Measurements from ENCODE around the gene PHTF2. TPM values are rescaled to one million over a fixed set of nuclear protein-coding genes. Genes with fewer than 3 reads are reported as not detected.

The PHTF2 gene
- total and polyA plus RNA-seq, 10 of the 15 experiments (the other 5 are each of a cell fraction or from before 2014, with no cell fraction given): 12.9 to 41.8 (median 27.0) TPM

DNA sequence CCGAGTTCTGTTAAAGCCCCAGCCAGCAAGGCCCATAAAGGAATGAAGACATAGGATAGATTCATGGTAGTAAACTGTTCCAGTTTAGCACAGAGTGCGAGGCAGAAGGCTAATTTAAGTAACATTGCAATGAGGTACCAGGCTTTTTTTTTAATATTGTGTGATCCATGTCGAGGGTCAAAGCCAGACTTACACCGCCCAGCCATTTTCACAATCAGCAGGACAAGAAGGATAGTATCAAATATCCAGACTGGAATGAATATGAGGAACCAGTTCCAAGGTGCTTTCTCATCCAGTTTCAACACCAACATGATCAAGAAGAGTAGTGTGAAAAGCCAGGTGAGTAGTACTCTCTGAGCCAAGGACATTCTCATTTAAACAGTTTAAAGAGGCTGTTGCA, 4.6 kb upstream of the PHTF2 start:
- DNase-seq (ENCODE audit: low read depth, low spot score): no peak
- no peak for FAIRE-seq
- no peaks in the 10 kb centered on the region; the same call in 1 of the 2 replicates for H3K4me1 ChIP-seq (ENCODE audit: control insufficient read depth, insufficient read depth, low read length)
- H3K4me3 ChIP-seq: no peak overlapping the region
- H3K79me2 ChIP-seq (ENCODE audit: control insufficient read depth, insufficient read depth, low read length): peaks cover 41% of the 10 kb centered on the region
- ChIA-PET RAD21 (ENCODE audit: unreplicated experiment) (no interaction called here), POLR2A (interaction anchor here (0.5 kb wide), 1 partner anchor 222 kb away, joined by 3 read pairs; no protein-coding TSS in a partner anchor), CTCF (interaction anchor here (1.2 kb wide), 1 partner anchor 136 kb away, joined by 3 read pairs; no protein-coding TSS in a partner anchor), SMC1A (ENCODE audit: uncharacterized antibody, unreplicated experiment) (no interaction called here)
- TF ChIP-seq ZNF384 (IDR thresholded peaks at IDR 0.05; ENCODE audit: borderline replicate concordance, low read depth, low read length): no peak
- TF ChIP-seq HDAC6 (IDR thresholded peaks at IDR 0.05; ENCODE audit: unreplicated experiment): no peak
- TF ChIP-seq TCF7 (IDR thresholded peaks at IDR 0.05; ENCODE audit: borderline replicate concordance): no peak
- TF ChIP-seq PML (IDR thresholded peaks at IDR 0.05; ENCODE audit: low read length): no peak
- no peak for TF ChIP-seq POLR2A (IDR thresholded peaks at IDR 0.05; ENCODE audit: low read depth, low read length)
- no peak for TF ChIP-seq HCFC1 (IDR thresholded peaks at IDR 0.05; ENCODE audit: low read length)
- no peak for TF ChIP-seq CEBPB (IDR thresholded peaks at IDR 0.05; ENCODE audit: borderline replicate concordance in 1 of 2, low read depth in 2 of 2, low read length in 2 of 2)
- TF ChIP-seq DPF2 (IDR thresholded peaks at IDR 0.05): no peak
- no peak for TF ChIP-seq RELA (IDR thresholded peaks at IDR 0.05; ENCODE audit: borderline replicate concordance, partially characterized antibody)
- TF ChIP-seq ATF7 (IDR thresholded peaks at IDR 0.05; ENCODE audit: low read depth): no peak
- H2AFZ ChIP-seq (ENCODE audit: control insufficient read depth, low read depth, low read length): no peak overlapping the region
- H3K4me2 ChIP-seq (ENCODE audit: control insufficient read depth, insufficient read depth): no peak overlapping the region; the same call in 1 of the 2 replicates
- H3K27me3 ChIP-seq (replicated peaks in 1 of 2; ENCODE audit: control insufficient read depth in 2 of 2, insufficient read depth in 2 of 2, low read length in 1 of 2): no peaks in the 10 kb centered on the region
- H3K9ac ChIP-seq (ENCODE audit: control insufficient read depth, insufficient read depth, low read length): no peak overlapping the region
- ATAC-seq: no peak
- 100% methylated on average over 4 of the region's 4 CpGs for WGBS (ENCODE audit: insufficient coverage, insufficient replicate concordance, low lambda C conversion rate, missing lambda C conversion rate)
- peaks cover 0 to 13% of the 10 kb centered on the region in 2 experiments; a peak in 2 of 4 replicates for H3K36me3 ChIP-seq (ENCODE audit: control insufficient read depth in 2 of 2, insufficient read depth in 2 of 2, low read length in 1 of 2)
- in situ Hi-C loops (cut with MboI) (no loop called here), intact Hi-C loops (cut with micrococcal nuclease; ENCODE audit: unreplicated experiment) (no loop called here)
- no peaks in the 10 kb centered on the region for H3K9me3 ChIP-seq (replicated peaks; ENCODE audit: control insufficient read depth, insufficient read depth, low read length)
- no peaks in the 10 kb centered on the region for H4K20me1 ChIP-seq (ENCODE audit: control insufficient read depth, insufficient read depth)
- H3K27ac ChIP-seq (ENCODE audit: control insufficient read depth, insufficient read depth): no peak overlapping the region
- BruUV-seq (replicated peaks): no TSS peak
